Endodermal cell (in vitro differentiated cells): ENCODE measurements around the gene PRSS21. TPM values are rescaled to one million over a fixed set of nuclear protein-coding genes. Genes with fewer than 3 reads are reported as not detected.
A peak's percentile ranks its signal among the peaks of the same experiment; 100 is the strongest.

Source experiments
- DNase-seq: peaks from one replicate; pipeline ENCODE4 v3.0.0-alpha.2; 2017
- H3K27ac ChIP-seq: 2 replicates; pipeline ENCODE4 v1.5.1; 2013; ENCODE audit warnings: mild to moderate bottlenecking, low read depth, low read length, moderate library complexity
- H3K27me3 ChIP-seq: 2 replicates; pipeline ENCODE4 v1.6.1; 2013; ENCODE audit warnings: mild to moderate bottlenecking, low read length, moderate library complexity; ENCODE audit not compliant: insufficient read depth, control insufficient read depth, poor library complexity, severe bottlenecking
- H3K36me3 ChIP-seq: 2 replicates; pipeline ENCODE4 v1.7.0; 2013; ENCODE audit warnings: mild to moderate bottlenecking, low read length, moderate library complexity; ENCODE audit not compliant: control insufficient read depth, insufficient read depth
- H3K4me1 ChIP-seq: one replicate; pipeline ENCODE4 v1.7.0; 2013; ENCODE audit warnings: low read length; ENCODE audit not compliant: control insufficient read depth, insufficient read depth
- H3K4me3 ChIP-seq: 2 replicates; pipeline ENCODE4 v1.5.1; 2013; ENCODE audit warnings: mild to moderate bottlenecking, low read length, moderate library complexity
- H3K9ac ChIP-seq: 2 replicates; pipeline ENCODE4 v1.6.1; 2013; ENCODE audit warnings: mild to moderate bottlenecking, low read length, moderate library complexity; ENCODE audit not compliant: poor library complexity, severe bottlenecking; ENCODE audit errors: extremely low read depth
- H3K9me3 ChIP-seq: 2 replicates; pipeline ENCODE4 v1.6.1; 2013; ENCODE audit warnings: mild to moderate bottlenecking, low read length, moderate library complexity; ENCODE audit not compliant: control insufficient read depth
- H3K27ac Mint-ChIP-seq: 2 replicates; pipeline ENCODE4 v1.8.0; 2020; ENCODE audit warnings: mixed read lengths
- H3K27me3 Mint-ChIP-seq: 2 replicates; pipeline ENCODE4 v1.8.0; 2021; ENCODE audit warnings: mild to moderate bottlenecking, mixed read lengths; ENCODE audit not compliant: insufficient read depth
- H3K36me3 Mint-ChIP-seq: 2 replicates; pipeline ENCODE4 v1.8.0; 2020; ENCODE audit warnings: low read depth, mixed read lengths
- H3K4me1 Mint-ChIP-seq: 2 replicates; pipeline ENCODE4 v1.8.0; 2020; ENCODE audit warnings: mixed read lengths
- H3K4me3 Mint-ChIP-seq: 2 replicates; pipeline ENCODE4 v1.8.0; 2020; ENCODE audit warnings: mild to moderate bottlenecking, moderate library complexity, mixed read lengths
- H3K9me3 Mint-ChIP-seq: 2 replicates; pipeline ENCODE4 v1.8.0; 2020; ENCODE audit warnings: mild to moderate bottlenecking, mixed read lengths
- CTCF ChIP-seq: fragments of 200-600 bp; sonication (generic); conservative IDR thresholded peaks from 2 replicates; pipeline ENCODE4 v1.5.0; 2021; ENCODE audit warnings: antibody characterized with exemption, mild to moderate bottlenecking
- WGBS, 2 experiments: methylation state at CpG; one replicate each; pipeline versions ENCODE4 v1.1.5 to v1.1.7; 2013; ENCODE audit warnings: missing lambda C conversion rate in 2 of 2, mixed read lengths in 1 of 2; ENCODE audit not compliant: insufficient coverage in 1 of 2, insufficient read length in 1 of 2; 5-methylcytosine and 5-hydroxymethylcytosine counted together
- total RNA-seq, 2 donors: library from RNA; stranded (reverse); fragmentation: NEBNext Ultra II Directional in 1 of 2; extraction: Animal tissue kit (Norgen Biotek cat#: 25700) in 1 of 2; gene quantifications; 2 replicates in 1 of 2; 3 replicates in 1 of 2; pipeline ENCODE4 v1.2.1, GENCODE V29; 2021

Gene PRSS21
- total RNA-seq, 2 donors from 2014 or later: not detected

- peaks cover 4% of the 10 kb centered on the region for H3K27me3 ChIP-seq
- no peak overlapping the region for H3K27ac ChIP-seq
- peaks cover 18% of the 10 kb centered on the region for H3K9me3 ChIP-seq
- WGBS, 2 experiments: 88% methylated on average over 4 of the region's 4 CpGs; no CpG with 5 or more reads in 1 of the 2 experiments
- TF ChIP-seq CTCF: no peak
- Mint-ChIP-seq H3K27ac (no peak overlapping the region), H3K27me3 (peaks cover 36% of the 10 kb centered on the region), H3K9me3 (peaks cover 27% of the 10 kb centered on the region), H3K4me1 (no peaks in the 10 kb centered on the region), H3K4me3 (no peak overlapping the region), H3K36me3 (no peaks in the 10 kb centered on the region)
- no peak overlapping the region for H3K9ac ChIP-seq
- H3K36me3 ChIP-seq: no peaks in the 10 kb centered on the region
- no peak overlapping the region for H3K4me3 ChIP-seq
- no peak for DNase-seq
- no peaks in the 10 kb centered on the region for H3K4me1 ChIP-seq
These were observed 12.3 kb upstream of the PRSS21 start for GRCh38 chr16:2804728-2805127.

DNA sequence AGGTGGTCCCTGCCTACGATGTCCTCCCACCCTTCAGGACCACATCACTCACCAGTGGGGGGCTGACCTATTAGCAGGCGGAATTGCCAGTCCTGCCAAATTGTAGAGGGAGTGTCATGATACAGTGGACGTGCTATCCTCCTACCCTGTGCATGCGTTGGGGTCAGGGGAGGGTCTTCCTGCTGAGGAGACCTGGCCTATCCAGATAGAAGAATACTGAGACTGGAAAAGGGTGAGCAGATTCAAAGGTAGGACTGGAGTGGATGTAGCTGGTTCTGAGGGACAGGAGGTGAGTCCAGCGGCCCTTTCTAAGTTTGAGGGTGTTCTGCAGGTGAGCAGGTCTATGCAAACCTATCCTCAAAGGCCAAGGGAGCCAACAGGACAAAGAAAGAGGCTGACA lies 10.8 kb upstream of the PRSS21 start:
- Mint-ChIP-seq H3K4me1 (no peaks in the 10 kb centered on the region), H3K27ac (no peak overlapping the region), H3K4me3 (no peak overlapping the region), H3K36me3 (no peaks in the 10 kb centered on the region), H3K27me3 (peaks cover 41% of the 10 kb centered on the region), H3K9me3 (peaks cover 27% of the 10 kb centered on the region)
- H3K9ac ChIP-seq: no peak overlapping the region
- TF ChIP-seq CTCF: no peak
- no peak overlapping the region for H3K27ac ChIP-seq
- no peaks in the 10 kb centered on the region for H3K36me3 ChIP-seq
- no peak for DNase-seq
- no peaks in the 10 kb centered on the region for H3K4me1 ChIP-seq
- H3K4me3 ChIP-seq: no peak overlapping the region
- peaks cover 18% of the 10 kb centered on the region for H3K9me3 ChIP-seq
- 78 to 81% methylated on average over 3 to 5 of the region's 5 CpGs for WGBS, 2 experiments
- H3K27me3 ChIP-seq: peaks cover 4% of the 10 kb centered on the region

GRCh38 chr16:2808181-2808580 lies 8.9 kb upstream of the PRSS21 start:
- no peak for TF ChIP-seq CTCF
- Histone ChIP-seq H3K9me3 (peaks cover 12% of the 10 kb centered on the region), H3K4me1 (peaks cover 5% of the 10 kb centered on the region), H3K4me3 (no peak overlapping the region), H3K9ac (no peak overlapping the region), H3K36me3 (no peaks in the 10 kb centered on the region), H3K27me3 (peaks cover 4% of the 10 kb centered on the region), H3K27ac (no peak overlapping the region)
- no peak overlapping the region for H3K4me3 Mint-ChIP-seq
- peaks cover 41% of the 10 kb centered on the region for H3K27me3 Mint-ChIP-seq
- H3K4me1 Mint-ChIP-seq: peaks cover 12% of the 10 kb centered on the region
- H3K9me3 Mint-ChIP-seq: peaks cover 19% of the 10 kb centered on the region
- H3K27ac Mint-ChIP-seq: no peak overlapping the region
- H3K36me3 Mint-ChIP-seq: no peaks in the 10 kb centered on the region
- WGBS, 2 experiments: 91 to 95% methylated on average over 3 to 7 of the region's 7 CpGs
- DNase-seq: peak; percentile 26
